ENCODE results near the gene STRA6. TPM values are rescaled to one million over a fixed set of nuclear protein-coding genes. Genes with fewer than 3 reads are reported as not detected.
A peak's percentile ranks its signal among the peaks of the same experiment; 100 is the strongest.

Gene STRA6
- total RNA-seq, 1 experiment from 2014 or later = 28.3 TPM

DNA sequence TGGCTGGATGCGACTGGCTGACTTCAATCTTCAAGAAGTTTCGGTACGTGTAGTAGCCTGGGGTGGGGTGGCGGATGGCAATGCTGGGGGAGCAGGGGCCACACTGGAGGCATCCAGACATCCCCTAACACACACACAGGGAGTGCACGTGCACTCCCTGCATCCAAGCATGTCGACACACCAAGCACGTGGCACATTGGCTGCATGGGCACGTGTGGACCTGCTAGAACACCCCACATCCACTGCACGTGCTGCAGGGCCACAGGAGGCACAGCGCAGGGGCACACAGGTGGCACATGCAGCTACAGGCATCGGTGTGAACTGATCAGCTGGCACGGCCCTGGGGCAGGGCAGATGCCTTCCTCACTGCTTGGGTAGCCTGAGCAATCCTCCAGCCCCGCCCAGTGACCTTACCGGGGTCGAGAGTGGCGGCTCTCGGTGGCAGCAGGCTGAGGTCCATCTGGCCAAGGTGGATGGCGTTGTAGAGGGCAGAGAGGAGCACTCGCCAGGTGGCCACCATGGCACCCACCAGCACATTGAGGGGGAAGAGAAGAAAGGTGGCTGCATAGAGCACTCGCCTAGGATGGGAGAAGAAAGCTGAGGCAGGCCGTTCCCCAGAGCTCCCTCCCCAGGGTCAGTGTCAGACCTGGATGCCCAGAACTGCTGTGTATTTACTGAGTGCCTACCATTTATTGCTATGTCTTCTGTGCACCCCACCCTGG is 21.5 kb downstream of the STRA6 start:
- no peak for DNase-seq (ENCODE audit: low read depth)

DNA sequence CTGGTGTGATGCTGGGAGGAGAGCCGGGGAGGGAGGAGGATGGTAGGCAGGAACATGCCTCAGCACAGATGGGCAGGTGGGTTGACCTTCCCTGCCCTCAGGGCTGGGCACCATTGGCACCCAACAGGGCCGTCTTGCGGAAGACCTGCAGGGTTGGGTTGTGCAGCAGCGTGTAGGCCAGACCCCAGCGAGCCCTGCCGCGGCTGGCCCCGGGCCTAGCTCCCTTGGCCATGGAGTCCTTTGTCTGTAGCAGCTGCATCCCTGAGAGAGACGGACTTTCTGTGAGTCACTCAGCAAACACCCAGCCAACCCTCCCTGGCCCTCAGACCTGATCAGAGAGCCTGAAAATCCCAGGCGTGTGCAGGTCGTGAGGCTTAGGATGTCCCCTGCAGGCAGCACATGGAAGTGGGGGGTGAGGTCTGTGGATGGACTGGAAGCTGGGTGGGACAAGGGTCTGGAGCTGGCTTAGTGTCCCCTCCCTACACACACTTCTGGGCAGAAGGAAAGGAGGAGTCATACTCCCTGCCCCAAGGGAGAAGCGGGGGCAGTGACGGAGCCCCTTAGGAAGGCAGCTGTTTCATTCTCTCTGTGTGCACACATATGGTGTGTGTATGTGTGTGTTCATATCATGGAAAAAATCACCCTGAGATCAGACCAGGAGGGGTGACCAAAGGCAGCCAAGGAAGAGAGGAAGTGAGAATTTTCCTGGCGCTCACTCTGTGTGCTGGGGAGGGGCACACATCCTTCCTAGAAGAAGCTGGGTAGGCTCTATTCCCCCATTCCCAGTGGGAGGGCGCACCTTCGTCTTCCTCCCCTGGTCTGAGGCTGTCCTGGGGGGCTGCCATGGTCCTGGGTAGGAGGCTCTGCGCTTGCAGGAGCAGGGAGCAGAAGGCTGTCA is 22.4 kb downstream of the STRA6 start:
- peak; percentile 76 for DNase-seq (ENCODE audit: low read depth)

DNA sequence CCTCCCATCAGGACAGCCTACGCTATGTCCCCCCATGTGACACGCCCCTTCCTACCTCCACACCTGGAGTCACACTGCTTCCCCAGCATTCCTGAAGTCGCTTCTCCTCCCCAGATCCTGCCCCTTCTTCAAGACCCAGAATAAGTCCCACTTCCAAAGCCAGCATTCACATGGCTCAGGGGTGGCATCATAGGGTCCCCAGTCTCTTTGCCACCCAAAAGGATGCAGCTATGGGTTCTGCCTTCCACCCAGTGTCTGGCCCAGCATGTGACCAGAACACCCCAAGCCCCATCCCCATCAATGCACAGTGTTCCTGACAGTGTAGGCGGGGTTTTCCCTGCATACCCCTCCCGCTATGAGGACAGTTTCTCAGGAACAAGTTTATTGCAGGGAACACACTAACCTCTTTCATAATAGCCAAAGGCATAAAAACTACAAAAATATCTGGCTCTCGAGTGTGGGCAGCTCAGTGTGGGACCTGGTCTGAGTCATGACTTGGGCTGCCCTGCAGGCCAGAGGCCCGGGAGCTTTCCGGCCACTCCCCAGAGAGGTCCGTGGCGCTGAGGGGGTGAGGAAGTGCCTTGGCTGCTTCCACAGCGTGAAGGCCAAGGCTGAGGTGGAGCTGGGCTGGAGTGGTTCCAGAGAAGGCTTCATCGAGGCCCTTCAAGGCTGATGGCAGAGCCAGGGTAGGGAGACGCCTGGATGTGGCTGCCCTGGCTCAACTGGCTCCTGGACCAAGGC is 23.3 kb downstream of the STRA6 start:
- peak; percentile 88 for DNase-seq (ENCODE audit: low read depth)

DNA sequence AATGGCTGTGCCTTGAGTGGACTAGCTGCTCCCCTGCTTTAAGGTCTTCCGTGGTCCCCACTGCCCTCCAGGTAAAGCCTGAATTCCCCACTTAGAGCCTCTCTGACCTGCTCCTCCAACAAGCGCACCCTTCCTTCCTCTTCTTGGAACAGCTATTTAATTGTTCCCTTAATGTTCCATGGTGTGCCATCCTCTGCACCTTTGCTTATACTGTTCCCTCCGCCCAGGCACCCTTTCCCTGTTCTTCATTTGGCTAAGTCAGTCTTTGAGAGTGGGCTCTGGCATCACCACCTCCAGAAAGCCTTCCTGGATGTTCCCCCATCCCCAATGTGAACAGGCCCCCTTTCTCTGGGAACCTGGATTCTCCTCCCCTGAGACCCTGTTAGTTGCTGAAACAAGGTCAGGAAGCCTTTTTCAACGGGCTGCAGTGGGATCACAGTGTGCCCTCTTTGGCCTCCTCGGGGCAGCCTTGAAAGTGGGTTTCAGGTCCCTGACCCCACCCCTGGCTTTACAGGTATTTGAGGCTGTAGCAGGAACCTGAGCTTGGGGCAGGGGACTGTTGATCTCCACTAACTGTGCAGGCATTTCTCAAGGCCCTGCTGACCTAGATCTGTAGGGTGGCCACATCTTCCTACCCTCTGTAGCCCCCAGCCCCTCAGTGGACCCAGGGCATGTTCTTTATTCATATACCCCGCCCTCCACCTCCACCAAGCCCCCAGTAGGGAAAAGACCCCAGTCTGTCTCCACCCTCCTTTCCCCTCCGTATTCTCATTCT is 24.1 kb downstream of the STRA6 start:
- DNase-seq (ENCODE audit: low read depth) = no peak

DNA sequence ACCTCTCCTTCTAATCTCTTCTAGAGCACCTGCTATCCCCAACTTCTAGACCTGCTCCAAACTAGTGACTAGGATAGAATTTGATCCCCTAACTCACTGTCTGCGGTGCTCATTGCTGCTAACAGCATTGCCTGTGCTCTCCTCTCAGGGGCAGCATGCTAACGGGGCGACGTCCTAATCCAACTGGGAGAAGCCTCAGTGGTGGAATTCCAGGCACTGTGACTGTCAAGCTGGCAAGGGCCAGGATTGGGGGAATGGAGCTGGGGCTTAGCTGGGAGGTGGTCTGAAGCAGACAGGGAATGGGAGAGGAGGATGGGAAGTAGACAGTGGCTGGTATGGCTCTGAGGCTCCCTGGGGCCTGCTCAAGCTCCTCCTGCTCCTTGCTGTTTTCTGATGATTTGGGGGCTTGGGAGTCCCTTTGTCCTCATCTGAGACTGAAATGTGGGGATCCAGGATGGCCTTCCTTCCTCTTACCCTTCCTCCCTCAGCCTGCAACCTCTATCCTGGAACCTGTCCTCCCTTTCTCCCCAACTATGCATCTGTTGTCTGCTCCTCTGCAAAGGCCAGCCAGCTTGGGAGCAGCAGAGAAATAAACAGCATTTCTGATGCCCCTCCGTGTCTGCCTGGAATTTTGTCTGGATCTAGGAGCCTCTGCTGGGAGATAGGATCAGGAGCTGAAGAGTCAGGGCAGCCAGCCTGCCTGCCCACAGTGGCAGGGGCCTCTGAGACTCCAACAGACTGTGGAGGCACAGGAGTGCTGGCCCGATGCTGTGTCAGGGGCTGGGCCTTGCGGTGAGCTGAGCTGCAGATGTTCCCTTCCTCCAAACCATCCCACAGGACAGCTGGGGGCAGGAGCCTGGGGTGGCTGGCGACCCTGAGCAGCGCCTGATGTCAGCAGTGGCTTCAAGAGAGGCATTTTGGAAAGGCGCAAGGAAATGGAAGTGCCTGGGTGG is 26.0 kb downstream of the STRA6 start:
- DNase-seq (ENCODE audit: low read depth) = peak; percentile 9

DNA sequence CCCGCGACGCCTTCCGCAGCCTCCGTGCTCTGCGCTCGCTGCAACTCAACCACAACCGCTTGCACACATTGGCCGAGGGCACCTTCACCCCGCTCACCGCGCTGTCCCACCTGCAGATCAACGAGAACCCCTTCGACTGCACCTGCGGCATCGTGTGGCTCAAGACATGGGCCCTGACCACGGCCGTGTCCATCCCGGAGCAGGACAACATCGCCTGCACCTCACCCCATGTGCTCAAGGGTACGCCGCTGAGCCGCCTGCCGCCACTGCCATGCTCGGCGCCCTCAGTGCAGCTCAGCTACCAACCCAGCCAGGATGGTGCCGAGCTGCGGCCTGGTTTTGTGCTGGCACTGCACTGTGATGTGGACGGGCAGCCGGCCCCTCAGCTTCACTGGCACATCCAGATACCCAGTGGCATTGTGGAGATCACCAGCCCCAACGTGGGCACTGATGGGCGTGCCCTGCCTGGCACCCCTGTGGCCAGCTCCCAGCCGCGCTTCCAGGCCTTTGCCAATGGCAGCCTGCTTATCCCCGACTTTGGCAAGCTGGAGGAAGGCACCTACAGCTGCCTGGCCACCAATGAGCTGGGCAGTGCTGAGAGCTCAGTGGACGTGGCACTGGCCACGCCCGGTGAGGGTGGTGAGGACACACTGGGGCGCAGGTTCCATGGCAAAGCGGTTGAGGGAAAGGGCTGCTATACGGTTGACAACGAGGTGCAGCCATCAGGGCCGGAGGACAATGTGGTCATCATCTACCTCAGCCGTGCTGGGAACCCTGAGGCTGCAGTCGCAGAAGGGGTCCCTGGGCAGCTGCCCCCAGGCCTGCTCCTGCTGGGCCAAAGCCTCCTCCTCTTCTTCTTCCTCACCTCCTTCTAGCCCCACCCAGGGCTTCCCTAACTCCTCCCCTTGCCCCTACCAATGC is 27.1 kb downstream of the STRA6 start:
- DNase-seq (ENCODE audit: low read depth) = peak; percentile 13

DNA sequence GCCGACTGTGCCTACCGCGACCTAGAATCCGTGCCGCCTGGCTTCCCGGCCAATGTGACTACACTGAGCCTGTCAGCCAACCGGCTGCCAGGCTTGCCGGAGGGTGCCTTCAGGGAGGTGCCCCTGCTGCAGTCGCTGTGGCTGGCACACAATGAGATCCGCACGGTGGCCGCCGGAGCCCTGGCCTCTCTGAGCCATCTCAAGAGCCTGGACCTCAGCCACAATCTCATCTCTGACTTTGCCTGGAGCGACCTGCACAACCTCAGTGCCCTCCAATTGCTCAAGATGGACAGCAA is 27.7 kb downstream of the STRA6 start:
- no peak for DNase-seq (ENCODE audit: low read depth)

DNA sequence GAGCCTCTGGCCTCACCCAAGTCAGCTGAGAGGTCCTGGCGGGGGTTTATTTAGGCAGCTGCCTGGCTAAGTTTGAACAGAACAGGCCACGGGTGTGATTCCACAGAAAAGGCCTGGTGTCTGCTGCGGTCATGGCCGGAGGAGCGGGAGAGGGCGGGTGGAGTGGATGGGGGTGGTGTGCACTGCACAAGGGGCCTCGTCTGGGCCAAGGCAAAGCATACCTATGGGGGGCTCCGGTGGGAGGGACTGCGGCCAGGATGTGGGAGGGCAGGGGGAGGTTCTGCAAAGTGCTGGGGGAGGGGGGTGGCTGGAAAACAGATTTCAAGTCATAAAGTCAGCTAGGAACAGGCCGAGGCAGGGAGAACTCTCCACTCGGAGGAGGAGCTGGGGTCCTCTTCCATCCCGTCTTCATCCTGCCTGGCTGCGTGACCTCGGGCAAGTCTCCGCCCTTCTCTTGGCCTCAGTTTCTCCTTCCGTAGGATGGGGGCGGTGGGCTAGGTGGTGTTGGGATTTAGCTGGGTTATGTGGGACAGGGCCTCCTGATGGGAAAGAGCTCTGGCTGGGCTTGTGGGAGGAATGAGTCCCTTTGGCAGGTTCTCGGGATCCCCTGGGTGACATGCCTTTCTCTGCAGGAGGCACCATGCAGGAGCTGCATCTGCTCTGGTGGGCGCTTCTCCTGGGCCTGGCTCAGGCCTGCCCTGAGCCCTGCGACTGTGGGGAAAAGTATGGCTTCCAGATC is 28.2 kb downstream of the STRA6 start:
- peak; percentile 9 for DNase-seq (ENCODE audit: low read depth)

DNA sequence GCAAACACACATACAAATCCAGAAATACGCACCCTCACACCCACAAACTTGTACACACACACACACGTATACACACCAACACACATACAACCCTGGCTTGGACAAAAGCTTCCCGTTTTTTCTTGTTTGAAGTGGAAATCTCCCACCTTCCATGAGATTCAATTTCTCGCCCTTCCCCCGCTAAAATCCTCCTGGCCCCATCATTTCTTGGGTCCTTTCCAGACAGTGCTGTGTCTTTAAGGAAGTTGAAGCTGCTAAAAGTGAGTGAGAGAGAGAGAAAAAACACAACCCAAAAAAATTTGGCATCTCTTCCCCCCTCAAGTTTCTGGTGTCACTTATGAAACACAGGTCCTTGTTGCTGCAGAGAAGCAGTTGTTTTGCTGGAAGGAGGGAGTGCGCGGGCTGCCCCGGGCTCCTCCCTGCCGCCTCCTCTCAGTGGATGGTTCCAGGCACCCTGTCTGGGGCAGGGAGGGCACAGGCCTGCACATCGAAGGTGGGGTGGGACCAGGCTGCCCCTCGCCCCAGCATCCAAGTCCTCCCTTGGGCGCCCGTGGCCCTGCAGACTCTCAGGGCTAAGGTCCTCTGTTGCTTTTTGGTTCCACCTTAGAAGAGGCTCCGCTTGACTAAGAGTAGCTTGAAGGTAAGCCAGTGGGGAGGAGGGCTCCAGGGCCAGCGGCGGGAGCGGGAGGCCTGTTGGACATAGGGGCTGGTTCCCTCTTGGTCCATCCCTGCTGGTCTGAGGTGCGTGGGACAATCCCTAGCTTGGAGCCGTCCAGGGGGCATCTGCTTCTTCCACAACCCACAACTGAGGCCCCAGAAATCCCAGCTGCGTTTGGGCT is 29.0 kb downstream of the STRA6 start, which contains the start of gene ISLR:
ISLR (plus strand) TSS at position 331 of the 839 bp plus-strand sequence. CDS start 1,149 bp downstream, outside the sequence.
- peak; percentile 20 for DNase-seq (ENCODE audit: low read depth)

DNA sequence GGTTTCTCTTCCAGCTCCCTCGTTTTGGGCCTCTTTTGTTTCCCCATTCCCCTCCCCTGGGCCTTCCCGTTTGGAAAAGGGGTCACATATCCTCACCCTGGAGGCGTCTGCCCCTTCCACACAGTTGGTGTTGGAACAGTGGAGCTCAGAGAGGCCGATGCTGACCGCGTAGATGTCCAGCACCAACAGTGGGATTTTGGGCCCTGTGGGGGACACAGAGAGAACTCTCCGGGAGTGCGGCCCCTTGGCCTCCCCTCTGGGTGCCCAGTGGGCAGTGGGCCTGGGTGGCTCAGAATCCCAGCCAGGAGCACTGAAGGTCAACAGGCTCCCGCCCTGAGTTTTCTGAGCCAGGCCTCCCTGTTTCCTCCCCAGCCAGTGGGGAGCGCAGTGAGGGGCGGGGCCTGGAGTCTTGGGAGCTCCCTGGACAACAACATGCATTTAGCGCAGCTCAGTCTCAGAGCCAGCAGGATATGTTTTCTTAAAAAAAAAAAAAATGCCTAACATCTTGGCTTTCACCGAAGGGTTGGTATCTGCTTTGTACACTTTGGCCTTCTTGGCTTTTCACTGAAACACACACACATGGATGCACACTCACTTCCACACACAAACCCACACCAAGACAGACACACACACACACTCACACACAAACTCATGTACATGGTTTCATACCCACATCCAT is 29.7 kb downstream of the STRA6 start:
- DNase-seq (ENCODE audit: low read depth) = peak; percentile 64

DNA sequence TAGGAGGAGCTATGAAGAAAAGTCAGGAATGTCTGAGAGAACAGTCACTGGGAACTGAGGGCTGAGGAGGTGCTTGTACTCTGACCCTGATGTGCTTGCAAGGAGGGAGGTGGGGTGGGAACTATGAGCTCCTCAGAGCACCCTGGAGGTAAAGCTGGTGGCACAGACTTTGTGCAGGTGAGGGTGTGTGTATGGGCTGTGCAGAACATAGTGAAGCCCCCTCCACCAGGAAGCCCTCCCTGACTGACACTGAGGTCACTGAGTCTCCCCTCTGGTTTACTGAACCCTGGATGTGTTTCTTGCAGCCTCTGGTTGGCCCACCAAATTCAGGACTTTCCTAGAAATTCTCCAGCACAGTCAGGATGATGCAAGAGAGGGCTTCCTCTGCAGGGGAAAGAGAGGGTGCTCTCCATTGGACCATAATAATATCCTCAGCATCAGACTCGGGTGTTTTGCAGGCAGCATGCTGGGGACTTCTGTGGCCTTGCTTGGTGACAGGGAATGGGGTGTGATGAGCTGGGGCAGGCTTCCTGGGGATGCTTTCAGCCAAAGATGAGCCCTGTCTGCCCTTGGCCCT is 30.5 kb downstream of the STRA6 start:
- no peak for DNase-seq (ENCODE audit: low read depth)

DNA sequence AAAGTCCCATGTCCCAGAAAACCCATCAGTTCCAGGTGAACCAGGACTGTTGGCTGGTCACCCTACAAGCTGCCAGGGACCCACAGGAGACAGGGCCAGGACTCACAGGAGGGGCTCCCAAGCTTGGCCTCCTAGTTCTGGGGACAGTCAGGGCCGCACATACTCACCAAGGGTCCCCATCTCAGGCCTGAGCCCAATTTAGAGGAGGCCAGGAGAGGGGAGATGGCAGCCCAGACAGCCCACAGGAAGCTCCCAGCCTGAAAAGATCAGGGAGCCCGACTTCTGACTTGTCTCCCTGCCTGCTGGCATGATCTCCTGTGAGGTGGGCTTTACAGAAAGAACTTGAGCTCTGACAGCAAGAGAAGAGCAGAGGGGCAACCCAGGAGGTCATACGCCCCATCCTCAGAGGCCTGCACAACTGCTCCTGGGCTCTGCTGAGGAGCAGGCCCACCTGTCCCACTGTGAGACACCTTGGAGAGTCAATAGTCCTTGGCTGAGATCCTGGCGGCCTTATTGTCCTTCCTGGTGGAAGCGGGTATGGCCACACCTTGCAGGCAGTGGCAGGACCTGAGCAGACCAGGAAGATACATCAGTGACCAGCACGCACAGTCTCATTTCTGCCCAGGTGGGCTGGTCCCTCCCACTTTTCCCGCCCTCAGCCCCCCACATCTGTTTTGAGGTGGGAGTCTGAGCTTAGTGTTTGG is 31.6 kb downstream of the STRA6 start:
- no peak for DNase-seq (ENCODE audit: low read depth)

DNA sequence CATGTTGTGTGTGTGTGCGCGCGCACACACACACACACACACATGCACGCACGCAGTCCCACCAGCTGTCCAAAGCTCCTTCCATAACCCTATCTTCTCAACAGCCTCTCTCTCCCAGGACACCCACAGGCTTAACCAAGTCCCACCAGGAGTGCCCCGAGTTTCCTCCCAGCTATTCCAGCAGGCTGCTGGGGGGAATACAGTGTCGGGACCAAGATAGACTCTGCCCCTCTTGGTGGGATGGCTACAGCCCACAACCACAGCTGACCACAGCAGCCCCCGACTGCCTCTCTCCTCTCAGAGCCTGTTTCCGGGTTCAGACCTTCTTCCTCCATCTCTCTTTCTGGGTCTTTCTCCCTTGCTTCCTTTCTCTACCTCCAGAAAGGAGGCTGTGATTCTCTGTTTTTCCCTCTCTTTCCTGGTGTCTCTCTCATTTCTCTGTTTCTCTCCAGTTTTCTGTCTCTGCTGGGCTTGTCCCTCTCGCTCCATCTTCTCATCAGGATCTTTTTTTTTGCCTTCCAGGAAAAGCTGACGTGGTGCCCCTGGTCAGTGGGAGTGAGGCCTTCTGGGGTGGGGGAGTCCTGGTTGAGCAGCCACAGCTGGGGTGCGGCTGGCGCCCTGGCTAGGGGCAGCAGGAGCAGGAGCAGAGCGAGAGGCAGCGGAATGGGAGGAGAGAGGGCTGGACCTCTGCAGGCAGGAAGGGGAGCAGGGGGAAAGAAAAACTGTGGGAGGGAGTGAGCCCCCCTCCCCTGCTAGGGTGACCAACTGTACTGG is 32.3 kb downstream of the STRA6 start:
- DNase-seq (ENCODE audit: low read depth) = no peak

DNA sequence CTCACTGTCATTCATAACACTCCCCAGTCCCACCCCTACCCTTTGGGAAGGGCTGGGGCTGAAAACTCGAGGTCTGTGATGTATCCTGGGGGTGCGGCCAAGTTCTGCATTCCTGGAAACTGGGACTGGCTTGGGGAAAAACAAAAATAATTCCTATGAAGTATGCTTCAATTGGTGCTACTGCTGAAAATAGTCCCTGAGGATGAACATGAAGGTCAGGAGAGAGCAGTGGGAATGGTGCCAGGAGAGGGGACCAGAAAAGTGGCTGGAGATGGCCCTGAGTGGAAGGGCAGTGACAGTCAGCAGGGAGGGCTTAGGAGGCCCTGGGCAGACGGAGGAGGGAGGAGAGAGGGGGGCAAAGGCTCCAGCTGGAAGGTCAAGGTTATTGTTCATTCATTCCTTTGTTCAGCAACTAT is 33.9 kb downstream of the STRA6 start:
- DNase-seq (ENCODE audit: low read depth) = no peak

DNA sequence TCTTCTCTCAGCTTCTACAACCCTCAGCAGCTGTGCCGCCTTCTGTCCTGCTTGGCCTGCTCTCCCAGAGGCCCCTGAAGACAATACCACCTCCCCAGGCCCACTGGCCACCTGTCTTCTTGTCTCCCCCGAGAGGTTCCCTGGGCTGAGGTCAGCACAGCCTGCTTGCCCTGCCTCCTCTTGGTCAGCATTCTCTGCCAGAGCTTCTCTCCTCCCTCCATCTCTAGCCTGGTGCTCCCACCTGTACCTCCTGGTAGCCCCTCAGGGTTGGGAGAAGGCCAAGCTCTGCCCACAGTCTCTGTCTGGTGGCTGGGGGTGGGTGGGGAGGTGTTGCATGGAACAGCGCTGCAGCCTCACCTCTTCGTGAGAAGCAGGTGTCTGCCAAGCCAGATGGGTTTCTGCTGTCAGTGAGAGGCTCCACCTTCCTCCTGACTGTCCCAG is 34.7 kb downstream of the STRA6 start:
- no peak for DNase-seq (ENCODE audit: low read depth)
